ENCODE data around the gene ADAMTS9.

The ADAMTS9 gene

DNA sequence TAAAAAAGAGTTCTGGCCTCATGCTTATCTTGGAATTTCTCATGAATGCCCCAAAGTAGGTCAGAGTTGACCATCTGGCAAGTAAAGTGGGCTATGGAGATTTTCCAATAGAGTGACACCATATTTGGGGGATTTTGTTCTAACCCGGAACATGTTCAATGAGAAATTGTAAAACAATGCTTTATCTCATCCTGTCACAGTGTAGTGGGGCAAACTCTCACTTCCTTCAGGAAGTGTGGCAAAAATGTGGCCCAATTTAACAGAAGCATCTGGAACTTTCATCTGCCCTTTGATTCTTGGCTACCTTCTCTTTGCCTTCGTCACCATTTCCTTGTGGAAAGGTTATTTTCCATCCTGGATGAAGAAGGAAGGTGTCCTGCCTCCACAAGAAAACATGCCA is 70.8 kb downstream of the ADAMTS9 start:
- DNase-seq = no peak

DNA sequence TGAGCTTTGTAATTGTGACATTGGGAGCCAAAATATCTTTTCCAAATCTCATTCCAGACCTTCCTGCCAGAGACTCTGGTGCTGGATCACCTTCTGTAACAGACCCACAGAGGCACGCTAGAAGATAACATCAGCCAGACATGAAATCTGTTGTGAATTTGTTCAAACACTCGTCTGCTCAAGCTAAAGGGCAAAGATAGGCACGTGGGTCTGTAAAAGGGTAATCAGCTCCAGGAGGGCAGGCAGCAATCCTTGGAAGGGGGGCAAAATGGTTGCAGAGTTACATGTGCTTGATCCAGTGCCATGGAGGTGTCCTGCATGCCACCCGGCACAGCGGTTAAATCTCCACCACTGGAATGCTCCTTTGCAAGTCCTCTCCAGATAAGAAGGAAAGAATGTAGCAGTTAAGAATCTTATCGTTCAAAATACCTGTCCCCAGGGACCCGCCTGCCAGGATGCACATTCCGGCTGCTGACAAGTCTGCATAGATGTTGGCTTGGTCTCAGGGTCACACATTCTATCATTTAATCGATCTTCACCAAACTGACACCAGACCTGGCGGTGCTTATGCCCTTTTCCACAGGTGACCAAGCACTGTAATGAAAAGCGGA is 74.8 kb downstream of the ADAMTS9 start:
- DNase-seq = no peak

DNA sequence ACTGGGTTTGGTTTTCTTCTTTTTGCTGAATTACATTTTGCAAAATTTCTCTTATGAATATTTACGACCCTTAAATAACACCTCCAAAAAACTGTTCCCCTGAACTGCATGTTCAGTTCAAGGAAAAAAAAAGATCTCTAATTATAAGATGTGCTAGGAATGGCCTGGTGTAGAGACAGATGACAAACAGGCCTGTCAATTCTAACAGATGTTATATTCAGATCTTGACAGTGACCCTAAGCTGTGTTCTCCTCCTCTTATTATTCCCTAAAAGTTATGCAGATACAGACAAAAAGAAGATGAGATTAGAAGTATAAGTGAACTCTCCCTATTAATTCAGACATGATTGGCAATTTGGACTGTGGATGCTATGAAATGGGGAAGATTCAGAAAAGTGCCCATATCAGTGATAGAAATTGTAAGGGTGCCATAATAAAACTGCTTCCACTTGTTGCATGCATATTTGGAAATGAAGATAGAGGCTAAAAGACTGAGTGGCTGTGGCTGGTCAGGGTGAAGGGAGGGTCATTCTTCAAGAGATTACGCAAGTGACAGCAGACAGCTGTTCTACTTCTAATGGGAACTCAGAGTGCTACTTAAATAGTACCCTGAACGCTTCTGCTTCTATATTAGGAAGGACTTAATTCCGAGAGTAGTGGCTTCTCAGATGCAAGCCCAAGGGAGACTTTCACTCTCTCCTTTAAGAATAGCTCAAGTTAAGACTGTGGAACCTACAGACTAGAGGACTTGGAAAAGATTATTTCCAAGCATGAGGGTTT is 75.5 kb downstream of the ADAMTS9 start:
- no peak for DNase-seq

GRCh38 chr3:64608741-64609140 is 79.1 kb downstream of the ADAMTS9 start:
- DNase-seq = no peak

DNA sequence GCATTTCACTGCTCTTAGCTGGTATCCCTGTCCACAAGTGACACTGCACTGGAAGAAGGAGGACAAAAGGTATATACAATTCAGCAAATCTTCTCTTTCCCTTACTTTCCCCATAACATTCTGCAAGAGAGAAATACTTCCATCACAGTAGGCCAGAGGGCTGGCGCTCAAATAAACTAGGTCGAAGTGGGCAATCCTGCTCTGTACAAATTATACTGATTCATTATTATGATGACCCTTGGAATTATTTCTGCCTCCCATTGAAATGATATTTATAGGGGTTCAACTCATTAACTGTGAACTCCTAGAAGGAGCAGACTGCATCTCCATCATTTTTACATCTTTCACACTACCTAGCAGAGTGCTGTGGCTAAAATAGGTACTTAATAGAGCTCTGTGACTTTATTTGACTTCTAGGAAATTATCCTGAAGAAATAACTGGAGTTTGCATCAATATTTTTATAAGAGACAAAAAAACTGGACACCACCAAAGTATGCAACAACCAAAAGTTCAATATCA is 80.7 kb downstream of the ADAMTS9 start:
- DNase-seq = no peak

- no peak for DNase-seq
These were observed 83.5 kb downstream of the ADAMTS9 start for GRCh38 chr3:64604313-64604712.

GRCh38 chr3:64601824-64602223 is 86.0 kb downstream of the ADAMTS9 start:
- no peak for DNase-seq

GRCh38 chr3:64600246-64600950 is 87.4 kb downstream of the ADAMTS9 start:
- no peak for DNase-seq

DNA sequence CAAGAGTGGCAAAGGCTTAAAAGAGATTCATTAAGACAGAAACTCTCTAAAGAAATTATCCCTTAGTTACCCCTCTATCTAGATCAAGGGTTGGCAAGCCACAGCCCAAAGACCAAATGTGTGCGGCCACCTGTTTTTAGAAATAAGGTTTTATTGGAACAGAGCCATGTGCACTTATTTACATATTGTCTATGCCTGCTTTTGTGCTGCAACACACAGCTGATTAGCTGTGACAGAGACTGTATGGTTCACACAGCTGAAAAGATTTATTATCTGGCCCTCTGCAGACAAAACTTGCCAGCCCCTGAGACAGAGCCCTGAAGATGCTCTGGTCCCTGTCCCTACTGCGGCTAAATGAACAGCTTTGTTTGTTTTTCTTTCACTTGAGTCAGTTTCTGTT is 88.1 kb downstream of the ADAMTS9 start:
- DNase-seq = no peak

DNA sequence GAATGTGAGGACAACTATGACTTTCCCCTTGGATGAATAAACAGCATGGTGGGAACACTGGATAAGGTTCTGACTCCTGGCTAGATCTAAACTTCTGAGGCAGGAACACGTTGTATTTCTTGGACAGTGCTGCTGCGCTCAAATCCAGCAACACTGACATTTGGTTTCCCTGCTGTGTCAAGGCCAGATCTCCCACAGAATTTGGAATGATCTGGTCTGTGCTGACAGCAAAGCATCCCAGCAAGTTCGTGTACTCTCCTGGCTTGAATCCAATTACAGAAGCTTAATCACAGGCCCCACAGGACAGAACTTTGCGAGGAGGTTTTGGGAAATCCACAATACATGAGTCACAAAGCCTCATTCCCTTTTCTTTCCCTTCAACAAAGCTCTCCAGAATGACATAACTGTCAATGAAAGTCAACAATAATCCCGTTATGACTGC is 92.5 kb downstream of the ADAMTS9 start:
- DNase-seq = no peak

DNA sequence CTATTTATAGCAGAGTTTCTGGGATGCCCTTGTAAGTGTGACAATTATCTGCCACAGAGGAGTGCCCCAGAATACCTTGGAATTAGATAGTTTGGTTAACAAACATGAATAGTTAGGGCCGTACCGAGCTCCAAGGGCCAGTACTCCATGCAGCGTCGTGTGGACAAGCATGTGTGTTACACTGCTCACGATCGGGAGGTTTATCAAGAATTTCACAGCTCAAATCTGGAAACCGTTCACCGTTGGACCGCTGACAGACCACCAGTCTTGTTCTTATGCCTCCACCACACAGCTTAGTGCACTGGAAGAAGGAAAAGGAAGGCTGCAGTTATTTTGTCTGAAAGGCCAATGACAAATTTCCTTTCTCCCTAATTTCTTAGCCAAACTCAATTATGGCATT is 93.7 kb downstream of the ADAMTS9 start:
- no peak for DNase-seq

GRCh38 chr3:64593350-64593749 is 94.5 kb downstream of the ADAMTS9 start:
- DNase-seq = no peak

DNA sequence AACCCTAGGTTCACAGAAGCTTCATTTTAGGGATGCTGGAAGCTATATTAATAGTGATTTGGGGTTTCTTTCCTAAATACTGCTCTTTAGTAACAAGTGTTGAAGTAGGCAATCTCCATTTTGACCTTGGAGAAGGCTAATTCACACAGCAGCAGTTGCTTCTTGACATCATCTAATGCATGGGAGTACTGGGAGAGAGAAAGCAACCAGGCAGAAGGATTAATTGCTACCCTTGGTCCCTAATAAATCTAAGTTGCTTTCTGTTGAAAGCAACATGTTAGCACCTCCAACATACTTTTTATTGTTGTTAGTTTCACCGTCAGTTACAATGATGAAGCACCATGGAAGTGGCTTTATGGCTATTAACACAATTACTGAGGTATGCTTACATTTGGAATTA is 96.2 kb downstream of the ADAMTS9 start:
- no peak for DNase-seq

DNA sequence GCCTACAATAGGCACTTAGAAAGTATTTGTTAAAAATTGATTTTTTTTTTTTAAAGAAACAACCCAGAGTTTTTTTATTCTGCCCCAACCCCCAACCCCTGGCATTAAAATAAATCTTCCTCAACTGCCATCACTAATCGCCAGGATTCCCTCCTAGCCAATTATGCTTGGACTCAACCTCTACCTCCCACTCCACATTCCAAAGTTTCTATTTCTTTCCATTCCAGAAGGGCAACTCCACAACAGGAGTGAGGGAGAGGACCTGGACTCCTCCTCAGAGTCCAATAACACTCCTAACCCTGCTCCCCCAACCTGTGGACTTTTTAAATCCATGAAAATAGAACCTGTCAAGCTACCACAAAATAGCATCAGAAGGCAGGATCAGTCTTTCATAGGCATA is 99.4 kb downstream of the ADAMTS9 start:
- no peak for DNase-seq

DNA sequence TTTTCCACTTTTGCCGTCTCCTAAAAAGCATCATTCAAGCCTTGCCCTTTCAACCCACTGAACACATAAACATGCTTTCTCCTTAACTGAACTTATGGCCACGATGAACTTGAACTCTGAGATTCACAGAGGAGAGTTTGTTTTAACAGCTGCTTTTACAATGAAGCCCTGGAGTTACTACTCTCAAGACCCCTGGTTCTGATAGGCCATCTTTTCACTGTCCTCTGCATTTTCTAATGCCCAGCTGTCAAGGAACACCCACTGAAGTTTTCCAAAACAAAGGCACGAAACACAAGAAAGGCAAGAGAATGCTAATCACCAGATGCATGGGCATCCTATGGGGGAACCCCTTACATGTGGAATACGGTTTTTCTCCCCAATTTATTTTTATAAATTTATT is 100.8 kb downstream of the ADAMTS9 start:
- DNase-seq = no peak

DNA sequence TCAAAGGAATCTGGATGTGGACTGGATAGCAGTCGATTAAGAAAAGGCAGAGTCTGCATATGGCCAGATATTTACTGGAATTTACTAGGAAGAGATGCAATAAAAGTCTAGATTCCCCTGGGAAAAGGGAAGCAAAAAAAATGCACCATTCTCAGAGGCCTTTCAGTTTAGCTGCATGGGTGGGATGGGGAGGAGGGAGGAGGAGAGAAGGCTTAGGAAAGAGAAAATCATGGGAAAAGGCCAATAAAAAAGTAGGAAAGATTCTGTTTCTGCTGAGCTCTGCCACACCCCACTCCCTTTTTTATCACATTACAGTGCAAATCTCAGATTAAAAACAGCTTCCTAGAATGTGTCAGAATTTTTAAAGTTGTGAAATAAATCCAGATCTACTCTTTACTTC is 103.6 kb downstream of the ADAMTS9 start:
- no peak for DNase-seq

DNA sequence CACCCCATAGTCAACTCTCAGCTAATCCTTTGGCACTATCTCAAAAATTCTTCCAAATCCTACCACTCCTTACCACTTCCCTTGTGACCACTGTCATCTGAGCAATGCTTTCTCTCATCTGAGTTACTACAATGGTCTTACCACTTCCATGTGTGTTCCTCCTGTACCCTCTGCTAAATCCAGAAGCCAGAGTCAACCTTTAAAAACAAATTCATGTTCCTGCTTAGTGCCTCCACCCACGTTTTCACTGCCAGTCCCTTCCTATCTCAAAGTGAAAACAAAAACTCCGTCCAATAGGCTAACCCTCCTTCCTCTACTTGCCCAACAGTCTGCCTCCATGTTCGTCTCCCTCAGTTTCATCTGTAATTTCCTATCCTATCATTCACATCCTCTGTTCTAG is 109.0 kb downstream of the ADAMTS9 start:
- no peak for DNase-seq

DNA sequence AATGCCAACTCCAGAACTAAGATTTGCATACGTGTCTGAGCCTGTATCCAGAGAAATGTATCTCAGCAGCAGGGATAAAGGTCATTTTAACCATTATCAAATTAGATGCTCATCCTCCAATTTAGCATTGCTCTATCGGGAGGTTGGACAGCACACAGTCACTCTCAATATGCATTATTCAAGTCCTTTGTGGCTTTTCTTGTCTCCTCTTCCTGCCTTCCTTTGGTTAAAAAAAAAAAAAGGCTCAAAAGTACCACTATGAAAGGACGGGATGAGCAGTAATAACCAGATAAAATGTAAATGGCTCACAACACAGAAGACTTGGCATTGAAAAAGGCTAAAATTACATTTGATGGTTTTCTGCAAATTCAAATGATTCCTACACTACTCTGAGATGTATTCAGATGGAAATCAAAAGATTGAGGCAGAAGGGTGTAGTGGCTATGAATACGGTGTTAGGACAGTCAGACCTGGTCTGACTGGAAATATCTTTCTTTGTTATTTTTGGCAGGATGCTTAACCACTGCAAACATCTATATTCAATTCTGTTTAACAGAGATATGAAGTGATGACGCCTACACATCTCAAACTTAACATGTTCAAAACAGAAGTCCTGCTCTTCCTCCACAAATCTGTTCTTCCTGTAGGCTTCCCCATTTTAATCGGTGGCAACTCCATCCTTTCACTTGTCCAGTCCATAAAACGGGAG is 109.6 kb downstream of the ADAMTS9 start:
- no peak for DNase-seq

DNA sequence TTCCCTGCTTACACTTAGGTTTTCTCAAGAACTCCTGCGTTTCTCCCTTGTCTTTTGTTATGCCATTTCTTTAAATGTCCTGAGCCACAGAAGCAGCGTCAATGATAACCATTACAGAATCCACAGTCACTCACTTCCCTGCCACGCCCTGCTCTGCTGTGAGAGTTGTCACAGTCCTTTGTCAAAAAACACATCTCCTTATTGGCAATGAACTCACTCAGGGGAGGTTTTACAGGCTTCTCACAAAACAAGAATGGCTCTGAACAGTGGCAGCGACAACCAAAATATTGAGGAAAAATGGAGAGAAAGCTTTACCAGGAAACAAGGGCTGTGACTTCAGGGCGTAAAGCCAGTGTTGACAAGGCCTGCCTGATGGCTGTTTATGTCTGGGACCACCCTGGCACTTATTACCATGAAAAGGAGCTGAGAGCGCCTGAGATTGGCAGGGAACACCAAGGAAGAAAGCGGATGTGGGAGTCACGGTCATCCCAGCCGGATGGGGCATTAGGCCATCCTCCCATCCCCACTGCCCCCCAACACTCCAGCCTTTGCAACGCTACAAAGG is 111.5 kb downstream of the ADAMTS9 start:
- no peak for DNase-seq

DNA sequence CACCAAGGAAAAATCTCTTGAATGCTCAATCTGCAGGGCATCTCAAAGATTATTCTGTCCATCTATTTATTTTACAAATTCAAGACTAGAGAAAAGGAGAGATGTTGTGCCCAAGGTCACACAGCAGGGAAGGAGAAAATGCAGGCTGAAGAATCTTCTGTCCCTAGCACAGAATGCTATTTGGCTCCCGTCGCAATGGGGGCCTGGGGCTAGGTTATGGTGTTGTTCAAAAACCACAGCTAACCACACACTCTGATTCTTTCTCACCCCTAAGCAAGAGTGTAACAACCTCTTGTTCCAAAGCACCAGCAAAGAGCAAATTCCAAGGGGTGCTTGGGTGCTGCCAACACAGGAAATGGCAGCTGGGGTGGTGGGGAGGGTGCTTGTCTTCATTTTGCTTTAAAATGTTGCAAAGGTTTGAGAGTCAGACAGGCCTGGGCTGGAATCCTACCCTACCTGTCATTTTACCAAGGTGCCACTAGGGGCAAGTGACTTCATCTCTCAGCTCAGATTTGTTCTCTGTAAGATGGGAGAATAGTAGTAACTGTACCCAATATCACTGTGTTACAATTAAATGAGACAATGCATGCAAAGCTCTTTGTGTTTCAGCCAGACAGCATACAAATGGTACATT is 112.5 kb downstream of the ADAMTS9 start:
- no peak for DNase-seq

GRCh38 chr3:64574194-64574593 is 113.6 kb downstream of the ADAMTS9 start:
- DNase-seq = no peak

DNA sequence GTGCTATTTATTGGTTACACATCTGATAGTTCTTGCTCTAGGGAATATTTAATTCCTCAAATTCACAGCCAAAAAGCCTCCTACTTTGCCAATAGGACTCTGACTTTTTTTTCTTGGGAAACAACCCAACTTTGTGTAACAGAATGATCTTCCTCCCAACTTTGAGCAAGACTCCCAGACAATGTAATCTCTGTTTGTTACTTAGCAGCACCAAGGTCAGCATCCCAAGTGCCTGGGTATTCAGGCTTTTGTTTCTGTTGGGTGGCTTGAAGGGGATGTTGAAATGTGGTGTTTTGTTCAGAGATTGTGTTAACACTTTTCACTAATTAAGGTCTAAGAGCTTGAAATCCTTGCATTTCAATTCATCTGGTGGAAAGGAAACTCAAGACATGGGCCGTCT is 115.8 kb downstream of the ADAMTS9 start:
- no peak for DNase-seq

Data from NCI-H146 (cell line).